ENCODE data around the gene YPEL3.

Gene YPEL3

DNA sequence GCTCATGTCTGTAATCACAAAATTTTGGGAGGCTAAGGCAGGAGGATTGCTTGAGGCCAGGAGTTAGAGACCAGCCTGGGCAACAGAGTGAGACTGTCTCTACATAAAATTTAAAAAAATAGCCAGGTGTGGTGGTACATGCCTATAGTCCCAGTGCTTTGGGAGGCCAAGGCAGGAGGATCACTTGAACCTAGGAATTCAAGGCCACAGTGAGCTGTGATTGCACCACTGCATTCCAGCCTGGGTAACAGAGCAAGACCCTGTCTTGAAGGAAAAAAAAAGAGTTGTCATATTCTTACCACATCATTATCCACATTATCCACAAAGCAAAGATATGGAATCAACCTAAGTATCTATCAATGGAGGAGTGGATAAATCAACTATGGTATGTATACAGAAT, 48.0 kb upstream of the YPEL3 start (continued):
- TF ChIP-seq, protein P1, sequence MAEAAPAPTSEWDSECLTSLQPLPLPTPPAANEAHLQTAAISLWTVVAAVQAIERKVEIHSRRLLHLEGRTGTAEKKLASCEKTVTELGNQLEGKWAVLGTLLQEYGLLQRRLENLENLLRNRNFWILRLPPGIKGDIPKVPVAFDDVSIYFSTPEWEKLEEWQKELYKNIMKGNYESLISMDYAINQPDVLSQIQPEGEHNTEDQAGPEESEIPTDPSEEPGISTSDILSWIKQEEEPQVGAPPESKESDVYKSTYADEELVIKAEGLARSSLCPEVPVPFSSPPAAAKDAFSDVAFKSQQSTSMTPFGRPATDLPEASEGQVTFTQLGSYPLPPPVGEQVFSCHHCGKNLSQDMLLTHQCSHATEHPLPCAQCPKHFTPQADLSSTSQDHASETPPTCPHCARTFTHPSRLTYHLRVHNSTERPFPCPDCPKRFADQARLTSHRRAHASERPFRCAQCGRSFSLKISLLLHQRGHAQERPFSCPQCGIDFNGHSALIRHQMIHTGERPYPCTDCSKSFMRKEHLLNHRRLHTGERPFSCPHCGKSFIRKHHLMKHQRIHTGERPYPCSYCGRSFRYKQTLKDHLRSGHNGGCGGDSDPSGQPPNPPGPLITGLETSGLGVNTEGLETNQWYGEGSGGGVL (tag by site-specific recombination; IDR thresholded peaks at IDR 0.05) = no peak

DNA sequence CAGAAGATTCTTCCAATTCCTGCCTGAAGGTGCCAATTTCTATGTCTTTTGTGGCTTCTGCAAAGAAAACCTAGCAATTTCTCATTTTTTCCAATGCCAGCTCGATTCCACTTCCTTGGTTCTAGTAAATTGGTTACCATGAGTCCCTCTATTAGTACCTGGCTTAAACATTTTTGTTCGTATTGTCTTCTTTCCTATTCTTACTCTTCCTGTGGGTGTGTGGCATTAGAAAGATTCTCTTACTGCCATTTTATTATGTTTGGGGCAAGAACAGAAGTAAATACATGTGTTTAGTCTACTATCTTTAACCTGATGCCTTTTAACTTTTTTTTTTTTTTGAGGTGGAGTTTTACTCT, 47.3 kb upstream of the YPEL3 start:
- Histone ChIP-seq H3K9me3 (ENCODE audit: control insufficient read depth, insufficient read depth, low read depth, low read length) (no peaks in the 10 kb centered on the region), H3K27ac (ENCODE audit: extremely low read depth, low read depth, low read length) (no peak overlapping the region), H3K4me3 (ENCODE audit: low read depth, low read length) (no peak overlapping the region), H3K4me1 (ENCODE audit: control insufficient read depth, insufficient read depth, low read length) (no peaks in the 10 kb centered on the region), H3K36me3 (ENCODE audit: control insufficient read depth in 2 of 2, insufficient read depth in 1 of 2, low read length in 2 of 2) (no peaks in the 10 kb centered on the region)
- TF ChIP-seq PRDM1 (tag by site-specific recombination; IDR thresholded peaks at IDR 0.05) = no peak
- no peak for TF ChIP-seq ZNF585B (tag by site-specific recombination; IDR thresholded peaks at IDR 0.05)
- TF ChIP-seq ZNF174 (tag by site-specific recombination; IDR thresholded peaks at IDR 0.05) = no peak
- TF ChIP-seq, protein P2, sequence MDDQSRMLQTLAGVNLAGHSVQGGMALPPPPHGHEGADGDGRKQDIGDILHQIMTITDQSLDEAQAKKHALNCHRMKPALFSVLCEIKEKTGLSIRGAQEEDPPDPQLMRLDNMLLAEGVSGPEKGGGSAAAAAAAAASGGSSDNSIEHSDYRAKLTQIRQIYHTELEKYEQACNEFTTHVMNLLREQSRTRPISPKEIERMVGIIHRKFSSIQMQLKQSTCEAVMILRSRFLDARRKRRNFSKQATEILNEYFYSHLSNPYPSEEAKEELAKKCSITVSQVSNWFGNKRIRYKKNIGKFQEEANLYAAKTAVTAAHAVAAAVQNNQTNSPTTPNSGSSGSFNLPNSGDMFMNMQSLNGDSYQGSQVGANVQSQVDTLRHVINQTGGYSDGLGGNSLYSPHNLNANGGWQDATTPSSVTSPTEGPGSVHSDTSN (CRISPR knock-in tag; IDR thresholded peaks at IDR 0.05) = no peak
- TF ChIP-seq, protein P3, sequence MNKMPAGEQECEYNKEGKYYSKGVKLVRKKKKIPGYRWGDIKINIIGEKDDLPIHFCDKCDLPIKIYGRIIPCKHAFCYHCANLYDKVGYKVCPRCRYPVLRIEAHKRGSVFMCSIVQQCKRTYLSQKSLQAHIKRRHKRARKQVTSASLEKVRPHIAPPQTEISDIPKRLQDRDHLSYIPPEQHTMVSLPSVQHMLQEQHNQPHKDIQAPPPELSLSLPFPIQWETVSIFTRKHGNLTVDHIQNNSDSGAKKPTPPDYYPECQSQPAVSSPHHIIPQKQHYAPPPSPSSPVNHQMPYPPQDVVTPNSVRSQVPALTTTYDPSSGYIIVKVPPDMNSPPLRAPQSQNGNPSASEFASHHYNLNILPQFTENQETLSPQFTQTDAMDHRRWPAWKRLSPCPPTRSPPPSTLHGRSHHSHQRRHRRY (tag by site-specific recombination; IDR thresholded peaks at IDR 0.05) = no peak
- TF ChIP-seq ZNF274 (IDR thresholded peaks at IDR 0.05; ENCODE audit: low read length) = no peak
- TF ChIP-seq ZNF274 (tag by site-specific recombination; IDR thresholded peaks at IDR 0.05; ENCODE audit: borderline replicate concordance) = no peak
- TF ChIP-seq, protein P4, sequence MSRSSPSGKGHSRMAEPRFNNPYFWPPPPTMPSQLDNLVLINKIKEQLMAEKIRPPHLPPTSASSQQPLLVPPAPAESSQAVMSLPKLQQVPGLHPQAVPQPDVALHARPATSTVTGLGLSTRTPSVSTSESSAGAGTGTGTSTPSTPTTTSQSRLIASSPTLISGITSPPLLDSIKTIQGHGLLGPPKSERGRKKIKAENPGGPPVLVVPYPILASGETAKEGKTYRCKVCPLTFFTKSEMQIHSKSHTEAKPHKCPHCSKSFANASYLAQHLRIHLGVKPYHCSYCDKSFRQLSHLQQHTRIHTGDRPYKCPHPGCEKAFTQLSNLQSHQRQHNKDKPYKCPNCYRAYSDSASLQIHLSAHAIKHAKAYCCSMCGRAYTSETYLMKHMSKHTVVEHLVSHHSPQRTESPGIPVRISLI (tag by site-specific recombination; IDR thresholded peaks at IDR 0.05) = no peak
- TF ChIP-seq WT1 (tag by site-specific recombination; IDR thresholded peaks at IDR 0.05) = no peak
- no peak for TF ChIP-seq ZNF426 (tag by site-specific recombination; IDR thresholded peaks at IDR 0.05)
- TF ChIP-seq ZNF629 (tag by site-specific recombination; IDR thresholded peaks at IDR 0.05) = no peak
- TF ChIP-seq ZNF830 (tag by site-specific recombination; IDR thresholded peaks at IDR 0.05; ENCODE audit: low read depth) = no peak
- TF ChIP-seq, protein P5, sequence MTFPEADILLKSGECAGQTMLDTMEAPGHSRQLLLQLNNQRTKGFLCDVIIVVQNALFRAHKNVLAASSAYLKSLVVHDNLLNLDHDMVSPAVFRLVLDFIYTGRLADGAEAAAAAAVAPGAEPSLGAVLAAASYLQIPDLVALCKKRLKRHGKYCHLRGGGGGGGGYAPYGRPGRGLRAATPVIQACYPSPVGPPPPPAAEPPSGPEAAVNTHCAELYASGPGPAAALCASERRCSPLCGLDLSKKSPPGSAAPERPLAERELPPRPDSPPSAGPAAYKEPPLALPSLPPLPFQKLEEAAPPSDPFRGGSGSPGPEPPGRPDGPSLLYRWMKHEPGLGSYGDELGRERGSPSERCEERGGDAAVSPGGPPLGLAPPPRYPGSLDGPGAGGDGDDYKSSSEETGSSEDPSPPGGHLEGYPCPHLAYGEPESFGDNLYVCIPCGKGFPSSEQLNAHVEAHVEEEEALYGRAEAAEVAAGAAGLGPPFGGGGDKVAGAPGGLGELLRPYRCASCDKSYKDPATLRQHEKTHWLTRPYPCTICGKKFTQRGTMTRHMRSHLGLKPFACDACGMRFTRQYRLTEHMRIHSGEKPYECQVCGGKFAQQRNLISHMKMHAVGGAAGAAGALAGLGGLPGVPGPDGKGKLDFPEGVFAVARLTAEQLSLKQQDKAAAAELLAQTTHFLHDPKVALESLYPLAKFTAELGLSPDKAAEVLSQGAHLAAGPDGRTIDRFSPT (tag by site-specific recombination; IDR thresholded peaks at IDR 0.05) = no peak
- CTCF ChIA-PET = interaction anchor here (0.5 to 0.9 kb wide), 5 partner anchors 12 to 298 kb away, joined by 3 to 4 read pairs (median 3); no protein-coding TSS in a partner anchor
- POLR2A ChIA-PET = interaction anchor here (0.7 kb wide), 1 partner anchor 266 kb away, joined by 3 read pairs; no protein-coding TSS in a partner anchor

DNA sequence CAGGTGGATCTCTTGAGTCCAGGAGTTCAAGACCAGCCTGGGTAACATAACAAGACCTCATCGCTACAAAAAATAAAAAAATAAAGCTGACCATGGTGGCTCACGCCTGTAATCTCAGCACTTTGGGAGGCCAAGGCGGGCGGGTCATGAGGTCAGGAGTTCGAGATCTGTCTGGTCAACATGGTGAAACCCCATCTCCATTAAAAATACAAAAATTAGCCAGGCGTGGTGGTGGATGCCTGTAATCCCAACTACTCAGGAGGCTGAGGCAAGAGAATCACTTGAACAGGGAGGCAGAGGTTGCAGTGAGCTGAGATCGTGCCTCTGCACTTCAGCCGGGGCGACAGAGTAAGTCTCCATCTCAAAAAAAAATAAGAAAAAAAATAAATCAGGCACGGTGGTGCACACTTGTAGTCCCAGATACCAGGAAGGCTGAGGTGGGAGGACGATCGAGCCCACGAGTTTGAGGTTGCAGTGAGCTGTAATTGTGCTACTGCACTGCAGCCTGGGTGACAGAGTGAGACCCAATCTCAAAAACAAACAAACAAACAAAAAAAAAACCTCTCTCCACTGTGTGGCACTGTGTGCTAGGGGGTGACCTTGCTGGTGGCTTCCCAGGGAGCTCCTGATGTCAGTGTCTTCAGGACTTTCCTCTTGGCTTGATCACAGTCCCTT, 46.8 kb upstream of the YPEL3 start:
- no peaks in the 10 kb centered on the region for H3K36me3 ChIP-seq (ENCODE audit: control insufficient read depth in 2 of 2, insufficient read depth in 1 of 2, low read length in 2 of 2)
- ChIA-PET POLR2A (interaction anchor here (0.7 kb wide), 1 partner anchor 267 kb away, joined by 3 read pairs; no protein-coding TSS in a partner anchor), CTCF (interaction anchor here (0.5 to 0.9 kb wide), 6 partner anchors 13 to 1179 kb away, joined by 3 to 4 read pairs (median 4); no protein-coding TSS in a partner anchor)
- H3K4me3 ChIP-seq (ENCODE audit: low read depth, low read length) = no peak overlapping the region
- H3K27ac ChIP-seq (ENCODE audit: extremely low read depth, low read depth, low read length) = no peak overlapping the region
- no peaks in the 10 kb centered on the region for H3K9me3 ChIP-seq (ENCODE audit: control insufficient read depth, insufficient read depth, low read depth, low read length)
- H3K4me1 ChIP-seq (ENCODE audit: control insufficient read depth, insufficient read depth, low read length) = no peaks in the 10 kb centered on the region
- TF ChIP-seq ZEB2 (tag by site-specific recombination; IDR thresholded peaks at IDR 0.05) = 0 out of 2 replicates have a peak, but pooled peaks have one; percentile 34
- TF ChIP-seq ZBTB48 (tag by site-specific recombination; IDR thresholded peaks at IDR 0.05) = 0 out of 2 replicates have a peak, but pooled peaks have one; percentile 31
- no peak for TF ChIP-seq IKZF3 (tag by site-specific recombination; IDR thresholded peaks at IDR 0.05)
- TF ChIP-seq, protein P6, sequence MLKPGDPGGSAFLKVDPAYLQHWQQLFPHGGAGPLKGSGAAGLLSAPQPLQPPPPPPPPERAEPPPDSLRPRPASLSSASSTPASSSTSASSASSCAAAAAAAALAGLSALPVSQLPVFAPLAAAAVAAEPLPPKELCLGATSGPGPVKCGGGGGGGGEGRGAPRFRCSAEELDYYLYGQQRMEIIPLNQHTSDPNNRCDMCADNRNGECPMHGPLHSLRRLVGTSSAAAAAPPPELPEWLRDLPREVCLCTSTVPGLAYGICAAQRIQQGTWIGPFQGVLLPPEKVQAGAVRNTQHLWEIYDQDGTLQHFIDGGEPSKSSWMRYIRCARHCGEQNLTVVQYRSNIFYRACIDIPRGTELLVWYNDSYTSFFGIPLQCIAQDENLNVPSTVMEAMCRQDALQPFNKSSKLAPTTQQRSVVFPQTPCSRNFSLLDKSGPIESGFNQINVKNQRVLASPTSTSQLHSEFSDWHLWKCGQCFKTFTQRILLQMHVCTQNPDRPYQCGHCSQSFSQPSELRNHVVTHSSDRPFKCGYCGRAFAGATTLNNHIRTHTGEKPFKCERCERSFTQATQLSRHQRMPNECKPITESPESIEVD (tag by site-specific recombination; IDR thresholded peaks at IDR 0.05) = no peak
- TF ChIP-seq ZNF654 (tag by site-specific recombination; IDR thresholded peaks at IDR 0.05; ENCODE audit: low read depth) = peak; percentile 90
- TF ChIP-seq, protein P7, sequence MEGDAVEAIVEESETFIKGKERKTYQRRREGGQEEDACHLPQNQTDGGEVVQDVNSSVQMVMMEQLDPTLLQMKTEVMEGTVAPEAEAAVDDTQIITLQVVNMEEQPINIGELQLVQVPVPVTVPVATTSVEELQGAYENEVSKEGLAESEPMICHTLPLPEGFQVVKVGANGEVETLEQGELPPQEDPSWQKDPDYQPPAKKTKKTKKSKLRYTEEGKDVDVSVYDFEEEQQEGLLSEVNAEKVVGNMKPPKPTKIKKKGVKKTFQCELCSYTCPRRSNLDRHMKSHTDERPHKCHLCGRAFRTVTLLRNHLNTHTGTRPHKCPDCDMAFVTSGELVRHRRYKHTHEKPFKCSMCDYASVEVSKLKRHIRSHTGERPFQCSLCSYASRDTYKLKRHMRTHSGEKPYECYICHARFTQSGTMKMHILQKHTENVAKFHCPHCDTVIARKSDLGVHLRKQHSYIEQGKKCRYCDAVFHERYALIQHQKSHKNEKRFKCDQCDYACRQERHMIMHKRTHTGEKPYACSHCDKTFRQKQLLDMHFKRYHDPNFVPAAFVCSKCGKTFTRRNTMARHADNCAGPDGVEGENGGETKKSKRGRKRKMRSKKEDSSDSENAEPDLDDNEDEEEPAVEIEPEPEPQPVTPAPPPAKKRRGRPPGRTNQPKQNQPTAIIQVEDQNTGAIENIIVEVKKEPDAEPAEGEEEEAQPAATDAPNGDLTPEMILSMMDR (tag by site-specific recombination; IDR thresholded peaks at IDR 0.05) = peak; percentile 85
- peak; percentile 20; the same call in 1 of the 2 replicates for TF ChIP-seq GLIS1 (tag by site-specific recombination; IDR thresholded peaks at IDR 0.05)

All from HEK293 (cell line).